K562 (cell line): ENCODE data around the gene GRIK2. TPM values are rescaled to one million over a fixed set of nuclear protein-coding genes. Genes with fewer than 3 reads are reported as not detected.

Experiments
- ATAC-seq: fragments of 200-7000 bp; cut with Tn5 transposase; 3 replicates; pipeline ENCODE4 v1.9.1; 2020; ENCODE audit warnings: moderate library complexity
- BruUV-seq: library from RNA; stranded (reverse); fragments of 400-500 nt; replicated peaks from 2 replicates; lab custom pipeline; 2021; lab: Mats Ljungman, UMichigan
- CTCF ChIA-PET: fragments of 300-600 bp; formaldehyde crosslinking; extraction: SDS; loops from one replicate; lab custom pipeline; 2021; ENCODE audit warnings: low intra/inter-chr PET ratio; lab: Yijun Ruan, JAX
- POLR2A ChIA-PET: fragments of 300-600, 350-650 bp; sonication (Branson Sonifier 250); formaldehyde crosslinking; extraction: SDS; loops from one replicate; lab custom pipeline; 2021; ENCODE audit warnings: antibody characterized with exemption, inconsistent platforms; lab: Yijun Ruan, JAX
- DNase-seq, 4 experiments: peaks; one replicate each; pipeline versions ENCODE4 v3.0.0 to v3.0.0-alpha.2; 2011 to 2018; ENCODE audit warnings: low spot score in 3 of 4, mixed read lengths in 3 of 4; ENCODE audit errors: extremely low read depth in 1 of 4
- FAIRE-seq: peaks from 2 replicates; lab custom pipeline; 2011; peaks lifted over from hg19 to GRCh38; lab: Jason Lieb, UNC
- H2AFZ ChIP-seq: 2 replicates; pipeline ENCODE4 v1.6.0; 2011; ENCODE audit warnings: low read depth, low read length, control low read depth, inconsistent platforms
- H3K27ac ChIP-seq: fragments of 200-600 bp; 3 replicates; pipeline ENCODE4 v1.8.0; 2011; ENCODE audit warnings: low read depth, mild to moderate bottlenecking, control low read depth, inconsistent platforms, low read length, moderate library complexity, mixed read lengths; ENCODE audit errors: extremely low read depth
- H3K27me3 ChIP-seq, 2 experiments: fragments of 300-600 bp in 1 of 2; 2 replicates in 1 of 2; 3 replicates in 1 of 2; pipeline versions ENCODE4 v1.6.0 to v1.8.0; 2011; ENCODE audit warnings: inconsistent platforms in 2 of 2, low read length in 2 of 2, mild to moderate bottlenecking in 1 of 2, mixed read lengths in 1 of 2, moderate library complexity in 1 of 2; ENCODE audit not compliant: control insufficient read depth in 2 of 2, insufficient read depth in 2 of 2
- H3K36me3 ChIP-seq: fragments of 300-600 bp; 3 replicates; pipeline ENCODE4 v1.8.0; 2011; ENCODE audit warnings: mild to moderate bottlenecking, low read length, inconsistent platforms; ENCODE audit not compliant: control insufficient read depth, insufficient read depth
- H3K4me1 ChIP-seq, 2 experiments: fragments of 200-600 bp in 1 of 2; replicated peaks in 1 of 2; 2 replicates in 1 of 2; 3 replicates in 1 of 2; pipeline versions ENCODE4 v1.5.1 to v1.8.0; 2011; ENCODE audit warnings: inconsistent platforms in 2 of 2, low read length in 2 of 2, mild to moderate bottlenecking in 1 of 2, mixed read lengths in 1 of 2, moderate library complexity in 1 of 2; ENCODE audit not compliant: control insufficient read depth in 2 of 2, insufficient read depth in 2 of 2
- H3K4me2 ChIP-seq: 2 replicates; pipeline ENCODE4 v1.6.1; 2011; ENCODE audit warnings: low read length, control low read depth, inconsistent platforms, mixed read lengths; ENCODE audit not compliant: insufficient read depth
- H3K4me3 ChIP-seq: fragments of 200-600 bp; sonication (generic), shearing (Covaris generic); 2 replicates; pipeline ENCODE4 v1.5.1; 2016; ENCODE audit warnings: control low read depth, inconsistent platforms
- H3K79me2 ChIP-seq: fragments of 200-600 bp; 3 replicates; pipeline ENCODE4 v1.8.0; 2011; ENCODE audit warnings: low read length, inconsistent platforms; ENCODE audit not compliant: control insufficient read depth, insufficient read depth
- H3K9ac ChIP-seq, 2 experiments: 2 replicates each; pipeline versions ENCODE4 v1.6.0 to v1.6.1; 2011; ENCODE audit warnings: low read depth in 2 of 2, low read length in 2 of 2, control low read depth in 1 of 2, inconsistent platforms in 1 of 2, mild to moderate bottlenecking in 1 of 2, mixed read lengths in 1 of 2; ENCODE audit not compliant: insufficient read depth in 1 of 2
- H3K9me1 ChIP-seq: one replicate; pipeline ENCODE4 v1.6.0; 2011; ENCODE audit warnings: inconsistent platforms, mild to moderate bottlenecking, low read length, moderate library complexity; ENCODE audit not compliant: control insufficient read depth, insufficient read depth
- H3K9me3 ChIP-seq: replicated peaks from 2 replicates; pipeline ENCODE4 v1.5.1; 2011; ENCODE audit warnings: low read depth, low read length, inconsistent platforms; ENCODE audit not compliant: control insufficient read depth, insufficient read depth
- H4K20me1 ChIP-seq: replicated peaks from 2 replicates; pipeline ENCODE4 v1.6.1; 2011; ENCODE audit warnings: low read length, inconsistent platforms, mixed read lengths; ENCODE audit not compliant: control insufficient read depth, insufficient read depth
- AFF1 ChIP-seq, 2 experiments: fragments of 450-650 bp; IDR thresholded peaks; 2 replicates each; pipeline ENCODE4 v1.6.1; 2018; ENCODE audit warnings: mild to moderate bottlenecking in 2 of 2, low read depth in 1 of 2; ENCODE audit not compliant: partially characterized antibody in 2 of 2
- E2F3 ChIP-seq: fragments of 250-450 bp; sonication (Bioruptor Pico); IDR thresholded peaks from 2 replicates; pipeline ENCODE4 v1.4.0; 2020; ENCODE audit warnings: mild to moderate bottlenecking
- ETV6 ChIP-seq, 3 experiments: fragments of 150-350 bp in 1 of 3; sonication (generic) in 1 of 3; formaldehyde crosslinking in 1 of 3; IDR thresholded peaks; 2 replicates each; pipeline versions ENCODE4 v1.6.1 to v1.8.0; 2014 to 2022; ENCODE audit warnings: borderline replicate concordance in 2 of 3, low read depth in 2 of 3, antibody characterized with exemption in 1 of 3, low read length in 1 of 3, mild to moderate bottlenecking in 1 of 3, missing genetic modification reagents in 1 of 3
- EZH2 ChIP-seq: IDR thresholded peaks from 2 replicates; pipeline ENCODE4 v1.6.1; 2012; ENCODE audit warnings: low read depth, mild to moderate bottlenecking, inconsistent platforms, low read length, borderline replicate concordance
- MECOM ChIP-seq: fragments of 250-450 bp; sonication (Bioruptor Pico); IDR thresholded peaks from 2 replicates; pipeline ENCODE4 v1.8.0; 2022; ENCODE audit warnings: inconsistent platforms
- STAT5B ChIP-seq: fragments of 250-450 bp; sonication (Bioruptor Pico); IDR thresholded peaks from 2 replicates; pipeline ENCODE4 v1.8.0; 2021; ENCODE audit warnings: mild to moderate bottlenecking, inconsistent platforms
- ZNF274 ChIP-seq: IDR thresholded peaks from 2 replicates; pipeline ENCODE4 v1.6.1; 2011; ENCODE audit warnings: low read depth, mild to moderate bottlenecking, low read length, moderate library complexity, borderline replicate concordance
- WGBS: fragments of 100-300 bp; shearing (Covaris generic); methylation state at CpG from one replicate; pipeline ENCODE4 v1.1.6; 2016; ENCODE audit warnings: low coverage, mixed read lengths; ENCODE audit not compliant: insufficient coverage; ENCODE audit errors: missing lambda C conversion rate; 5-methylcytosine and 5-hydroxymethylcytosine counted together
- in situ Hi-C: fragments of 300-500 bp; cut with MboI; formaldehyde crosslinking; loops from 4 replicates; pipeline ENCODE4 v1.15.0; 2018; ENCODE audit warnings: inconsistent platforms, mixed read lengths
- intact Hi-C: fragments of 100-400 bp; cut with micrococcal nuclease; formaldehyde crosslinking; loops from 2 replicates; pipeline ENCODE4 v1.14.2; 2022
- polyA plus RNA-seq, 8 experiments: library from polyadenylated mRNA; depleted of rRNA in 4 of 8; stranded (reverse) in 5 of 8; unstranded in 3 of 8; fragments of >200 nt; fragmentation: Nextera tagmentation in 2 of 8; fragmentation: Illumina TruSeq in 1 of 8; extraction: Ambion mirVana in 2 of 8; extraction: Trizol in 1 of 8; gene quantifications; 2 replicates each; pipeline versions ENCODE4 v1.2.1 to v1.2.3, GENCODE V29; 2011 to 2014; ENCODE audit warnings: inconsistent platforms in 1 of 8, missing spikeins in 1 of 8
- total RNA-seq, 7 experiments: library from RNA; depleted of rRNA in 6 of 7; stranded (reverse); fragments of >200 nt in 6 of 7; fragmentation: Illumina TruSeq in 2 of 7; extraction: Trizol in 2 of 7; gene quantifications; 2 replicates each; pipeline versions ENCODE4 v1.2.1 to v1.2.3, GENCODE V29; 2011 to 2021; ENCODE audit warnings: low replicate concordance in 1 of 7

The GRIK2 gene
- total and polyA plus RNA-seq, 9 of the 15 experiments (the other 6 are each of a cell fraction or from before 2014, with no cell fraction given), result not detected

GRCh38 chr6:101762851-101763250 is 369.3 kb downstream of the GRIK2 start:
- Histone ChIP-seq H3K27me3 (no peaks in the 10 kb centered on the region), H4K20me1 (no peaks in the 10 kb centered on the region), H3K9me1 (no peaks in the 10 kb centered on the region), H3K9me3 (no peaks in the 10 kb centered on the region), H3K27ac (no peak overlapping the region), H3K4me1 (no peaks in the 10 kb centered on the region), H3K4me3 (no peak overlapping the region), H3K9ac (no peak overlapping the region), H3K79me2 (no peaks in the 10 kb centered on the region), H2AFZ (no peak overlapping the region), H3K4me2 (no peak overlapping the region), H3K36me3 (no peaks in the 10 kb centered on the region)
- FAIRE-seq, result no peak
- intact Hi-C loops, result no loop called here
- no peak for DNase-seq
- TF ChIP-seq ETV6 (IDR thresholded peaks at IDR 0.05; ENCODE audit: borderline replicate concordance in 1 of 2, low read depth in 2 of 2, low read length in 1 of 2) (no peak), ETV6 (CRISPR knock-in tag; IDR thresholded peaks at IDR 0.05; ENCODE audit: borderline replicate concordance) (no peak), STAT5B (no peak), MECOM (no peak), AFF1 (IDR thresholded peaks at IDR 0.05; ENCODE audit: low read depth in 1 of 2, partially characterized antibody in 2 of 2) (no peak), EZH2 (no peak), E2F3 (CRISPR knock-in tag) (no peak), ZNF274 (no peak)
- CTCF ChIA-PET, result no interaction called here
- 0% methylated on average over 3 of the region's 3 CpGs for WGBS
- POLR2A ChIA-PET, result no interaction called here
- no peak for ATAC-seq
- BruUV-seq, result no TSS peak
- in situ Hi-C loops, result no loop called here
